K562 (cell line): ENCODE measurements around the gene CTTNBP2. TPM values are rescaled to one million over a fixed set of nuclear protein-coding genes. Genes with fewer than 3 reads are reported as not detected.

ENCODE experiments used
- ATAC-seq: fragments of 200-7000 bp; cut with Tn5 transposase; 3 replicates; pipeline ENCODE4 v1.9.1; 2020; ENCODE audit warnings: moderate library complexity
- BruUV-seq: library from RNA; stranded (reverse); fragments of 400-500 nt; replicated peaks from 2 replicates; lab custom pipeline; 2021; lab: Mats Ljungman, UMichigan
- CTCF ChIA-PET: fragments of 300-600 bp; formaldehyde crosslinking; extraction: SDS; loops from one replicate; lab custom pipeline; 2021; ENCODE audit warnings: low intra/inter-chr PET ratio; lab: Yijun Ruan, JAX
- POLR2A ChIA-PET: fragments of 300-600, 350-650 bp; sonication (Branson Sonifier 250); formaldehyde crosslinking; extraction: SDS; loops from one replicate; lab custom pipeline; 2021; ENCODE audit warnings: antibody characterized with exemption, inconsistent platforms; lab: Yijun Ruan, JAX
- DNase-seq, 4 experiments: peaks; one replicate each; pipeline versions ENCODE4 v3.0.0 to v3.0.0-alpha.2; 2011 to 2018; ENCODE audit warnings: low spot score in 3 of 4, mixed read lengths in 3 of 4; ENCODE audit errors: extremely low read depth in 1 of 4
- FAIRE-seq: peaks from 2 replicates; lab custom pipeline; 2011; peaks lifted over from hg19 to GRCh38; lab: Jason Lieb, UNC
- H2AFZ ChIP-seq: 2 replicates; pipeline ENCODE4 v1.6.0; 2011; ENCODE audit warnings: low read depth, low read length, control low read depth, inconsistent platforms
- H3K27ac ChIP-seq: fragments of 200-600 bp; 3 replicates; pipeline ENCODE4 v1.8.0; 2011; ENCODE audit warnings: low read depth, mild to moderate bottlenecking, control low read depth, inconsistent platforms, low read length, moderate library complexity, mixed read lengths; ENCODE audit errors: extremely low read depth
- H3K27me3 ChIP-seq, 2 experiments: fragments of 300-600 bp in 1 of 2; 2 replicates in 1 of 2; 3 replicates in 1 of 2; pipeline versions ENCODE4 v1.6.0 to v1.8.0; 2011; ENCODE audit warnings: inconsistent platforms in 2 of 2, low read length in 2 of 2, mild to moderate bottlenecking in 1 of 2, mixed read lengths in 1 of 2, moderate library complexity in 1 of 2; ENCODE audit not compliant: control insufficient read depth in 2 of 2, insufficient read depth in 2 of 2
- H3K36me3 ChIP-seq: fragments of 300-600 bp; 3 replicates; pipeline ENCODE4 v1.8.0; 2011; ENCODE audit warnings: mild to moderate bottlenecking, low read length, inconsistent platforms; ENCODE audit not compliant: control insufficient read depth, insufficient read depth
- H3K4me1 ChIP-seq, 2 experiments: fragments of 200-600 bp in 1 of 2; replicated peaks in 1 of 2; 2 replicates in 1 of 2; 3 replicates in 1 of 2; pipeline versions ENCODE4 v1.5.1 to v1.8.0; 2011; ENCODE audit warnings: inconsistent platforms in 2 of 2, low read length in 2 of 2, mild to moderate bottlenecking in 1 of 2, mixed read lengths in 1 of 2, moderate library complexity in 1 of 2; ENCODE audit not compliant: control insufficient read depth in 2 of 2, insufficient read depth in 2 of 2
- H3K4me2 ChIP-seq: 2 replicates; pipeline ENCODE4 v1.6.1; 2011; ENCODE audit warnings: low read length, control low read depth, inconsistent platforms, mixed read lengths; ENCODE audit not compliant: insufficient read depth
- H3K4me3 ChIP-seq: fragments of 200-600 bp; sonication (generic), shearing (Covaris generic); 2 replicates; pipeline ENCODE4 v1.5.1; 2016; ENCODE audit warnings: control low read depth, inconsistent platforms
- H3K79me2 ChIP-seq: fragments of 200-600 bp; 3 replicates; pipeline ENCODE4 v1.8.0; 2011; ENCODE audit warnings: low read length, inconsistent platforms; ENCODE audit not compliant: control insufficient read depth, insufficient read depth
- H3K9ac ChIP-seq, 2 experiments: 2 replicates each; pipeline versions ENCODE4 v1.6.0 to v1.6.1; 2011; ENCODE audit warnings: low read depth in 2 of 2, low read length in 2 of 2, control low read depth in 1 of 2, inconsistent platforms in 1 of 2, mild to moderate bottlenecking in 1 of 2, mixed read lengths in 1 of 2; ENCODE audit not compliant: insufficient read depth in 1 of 2
- H3K9me1 ChIP-seq: one replicate; pipeline ENCODE4 v1.6.0; 2011; ENCODE audit warnings: inconsistent platforms, mild to moderate bottlenecking, low read length, moderate library complexity; ENCODE audit not compliant: control insufficient read depth, insufficient read depth
- H3K9me3 ChIP-seq: replicated peaks from 2 replicates; pipeline ENCODE4 v1.5.1; 2011; ENCODE audit warnings: low read depth, low read length, inconsistent platforms; ENCODE audit not compliant: control insufficient read depth, insufficient read depth
- H4K20me1 ChIP-seq: replicated peaks from 2 replicates; pipeline ENCODE4 v1.6.1; 2011; ENCODE audit warnings: low read length, inconsistent platforms, mixed read lengths; ENCODE audit not compliant: control insufficient read depth, insufficient read depth
- BHLHE40 ChIP-seq: IDR thresholded peaks from 2 replicates; pipeline ENCODE4 v1.6.1; 2011; ENCODE audit warnings: low read length, improper control_type of control experiment
- CBX3 ChIP-seq, 2 experiments: IDR thresholded peaks; 1 replicate in 1 of 2; 2 replicates in 1 of 2; pipeline ENCODE4 v1.6.1; 2012; ENCODE audit warnings: inconsistent platforms in 2 of 2, low read length in 2 of 2, borderline replicate concordance in 1 of 2, control low read depth in 1 of 2
- CREB1 ChIP-seq, 2 experiments: sonication (generic) in 1 of 2; formaldehyde crosslinking in 1 of 2; IDR thresholded peaks; 2 replicates each; pipeline versions ENCODE4 v1.6.1 to v1.8.0; 2012 to 2022; ENCODE audit warnings: inconsistent platforms in 1 of 2, mild to moderate bottlenecking in 1 of 2, missing genetic modification reagents in 1 of 2, moderate library complexity in 1 of 2
- CREBBP ChIP-seq: IDR thresholded peaks from one replicate; pipeline ENCODE4 v1.6.1; 2012; ENCODE audit warnings: low read depth, mild to moderate bottlenecking, control low read depth, inconsistent platforms, low read length
- DMBX1 ChIP-seq: fragments of 250-450 bp; sonication (Bioruptor Pico); IDR thresholded peaks from 2 replicates; pipeline ENCODE4 v1.8.0; 2022; ENCODE audit warnings: inconsistent platforms, mild to moderate bottlenecking, moderate library complexity, borderline replicate concordance
- EWSR1 ChIP-seq: fragments of 450-650 bp; IDR thresholded peaks from 2 replicates; pipeline ENCODE4 v1.6.1; 2018; ENCODE audit warnings: borderline replicate concordance, mild to moderate bottlenecking, low read depth, moderate library complexity; ENCODE audit not compliant: partially characterized antibody
- THRA ChIP-seq: fragments of 450-650 bp; IDR thresholded peaks from 2 replicates; pipeline ENCODE4 v1.6.1; 2017; ENCODE audit warnings: mild to moderate bottlenecking, moderate library complexity
- XRCC4 ChIP-seq: IDR thresholded peaks from one replicate; pipeline ENCODE4 v1.6.1; 2011; ENCODE audit not compliant: insufficient read depth, insufficient read length; ENCODE audit errors: extremely low read depth
- ZNF280B ChIP-seq: fragments of 250-450 bp; sonication (Bioruptor Pico); IDR thresholded peaks from 2 replicates; pipeline ENCODE4 v1.5.1; 2021; ENCODE audit warnings: mild to moderate bottlenecking
- ZNF75A ChIP-seq: fragments of 450-650 bp; formaldehyde crosslinking; IDR thresholded peaks from 2 replicates; pipeline ENCODE4 v1.4.0; 2020; ENCODE audit warnings: mild to moderate bottlenecking
- WGBS: fragments of 100-300 bp; shearing (Covaris generic); methylation state at CpG from one replicate; pipeline ENCODE4 v1.1.6; 2016; ENCODE audit warnings: low coverage, mixed read lengths; ENCODE audit not compliant: insufficient coverage; ENCODE audit errors: missing lambda C conversion rate; 5-methylcytosine and 5-hydroxymethylcytosine counted together
- in situ Hi-C: fragments of 300-500 bp; cut with MboI; formaldehyde crosslinking; loops from 4 replicates; pipeline ENCODE4 v1.15.0; 2018; ENCODE audit warnings: inconsistent platforms, mixed read lengths
- intact Hi-C: fragments of 100-400 bp; cut with micrococcal nuclease; formaldehyde crosslinking; loops from 2 replicates; pipeline ENCODE4 v1.14.2; 2022
- polyA plus RNA-seq, 8 experiments: library from polyadenylated mRNA; depleted of rRNA in 4 of 8; stranded (reverse) in 5 of 8; unstranded in 3 of 8; fragments of >200 nt; fragmentation: Nextera tagmentation in 2 of 8; fragmentation: Illumina TruSeq in 1 of 8; extraction: Ambion mirVana in 2 of 8; extraction: Trizol in 1 of 8; gene quantifications; 2 replicates each; pipeline versions ENCODE4 v1.2.1 to v1.2.3, GENCODE V29; 2011 to 2014; ENCODE audit warnings: inconsistent platforms in 1 of 8, missing spikeins in 1 of 8
- total RNA-seq, 7 experiments: library from RNA; depleted of rRNA in 6 of 7; stranded (reverse); fragments of >200 nt in 6 of 7; fragmentation: Illumina TruSeq in 2 of 7; extraction: Trizol in 2 of 7; gene quantifications; 2 replicates each; pipeline versions ENCODE4 v1.2.1 to v1.2.3, GENCODE V29; 2011 to 2021; ENCODE audit warnings: low replicate concordance in 1 of 7

Gene CTTNBP2
- total and polyA plus RNA-seq, 9 of the 15 experiments (the other 6 are each of a cell fraction or from before 2014, with no cell fraction given) = 0.05 TPM; not detected in 8

GRCh38 chr7:117796889-117797288 is 76.4 kb downstream of the CTTNBP2 start:
- no peak overlapping the region for H3K4me3 ChIP-seq
- H3K4me2 ChIP-seq = no peak overlapping the region
- intact Hi-C loops = loop anchor here (10.0 kb wide), 1 partner anchor 842 kb away; the partner anchor contains the start of gene ST7
- TF ChIP-seq CBX3 (IDR thresholded peaks at IDR 0.05; ENCODE audit: borderline replicate concordance in 1 of 2, low read length in 2 of 2) = no peak
- TF ChIP-seq DMBX1 (CRISPR knock-in tag) = no peak
- no peak for TF ChIP-seq THRA
- TF ChIP-seq CREBBP = no peak
- no peak for TF ChIP-seq ZNF280B
- TF ChIP-seq EWSR1 = no peak
- TF ChIP-seq ZNF75A (CRISPR knock-in tag) = no peak
- no peak for TF ChIP-seq XRCC4
- TF ChIP-seq CREB1 (IDR thresholded peaks at IDR 0.05) = no peak
- TF ChIP-seq CREB1 (CRISPR knock-in tag; IDR thresholded peaks at IDR 0.05) = no peak
- no peak for TF ChIP-seq BHLHE40
- TF ChIP-seq, all 486 proteins: peak for 0
- no peaks in the 10 kb centered on the region for H3K79me2 ChIP-seq
- DNase-seq (no peak), ATAC-seq (no peak), FAIRE-seq (no peak)
- no peaks in the 10 kb centered on the region for H3K36me3 ChIP-seq
- no peaks in the 10 kb centered on the region for H3K9me3 ChIP-seq
- H4K20me1 ChIP-seq = no peaks in the 10 kb centered on the region
- ChIA-PET POLR2A (no interaction called here), CTCF (no interaction called here)
- H3K9me1 ChIP-seq = no peaks in the 10 kb centered on the region
- in situ Hi-C loops = no loop called here
- H3K9ac ChIP-seq = no peak overlapping the region
- H3K27me3 ChIP-seq = no peaks in the 10 kb centered on the region
- peak overlapping the region; percentile 57 for H2AFZ ChIP-seq
- 0% methylated on average over 1 of the region's 1 CpG for WGBS
- no TSS peak for BruUV-seq
- H3K27ac ChIP-seq = no peak overlapping the region
- H3K4me1 ChIP-seq = peaks cover 5 to 17% of the 10 kb centered on the region in 2 experiments; a peak in 4 of 5 replicates
